GM21390 (cell line): ENCODE data around the gene CCT4.
"Not testable (repeated sequence)": the region's sequence is repeated elsewhere in the genome, so short reads cannot be mapped to it uniquely, and the experiment has no call there.

Experiments used
- ATAC-seq: cut with Tn5 transposase; IDR thresholded peaks from one replicate; pipeline ENCODE4 v1.9.1; 2021; ENCODE audit not compliant: unreplicated experiment

Gene CCT4

GRCh38 chr2:61888267-61889055 lies at the start of gene CCT4:
Gene CCT4 (minus strand): TSS chr2:61888656. CDS start chr2:61888507, 149 bp downstream.
- ATAC-seq, result peak; percentile 80

- ATAC-seq, result no peak
Measured at GRCh38 chr2:61937886-61938285, 49.4 kb upstream of the CCT4 start.

- ATAC-seq, result no peak
Measured at GRCh38 chr2:61937098-61937497, 48.6 kb upstream of the CCT4 start.

GRCh38 chr2:61928826-61929461 lies 40.5 kb upstream of the CCT4 start:
- no peak for ATAC-seq

GRCh38 chr2:61926531-61927477 lies 38.3 kb upstream of the CCT4 start:
- no peak for ATAC-seq

- no peak for ATAC-seq
Measured at GRCh38 chr2:61924895-61925663, 36.6 kb upstream of the CCT4 start.

- ATAC-seq, result no peak
Measured at GRCh38 chr2:61922714-61923113, 34.3 kb upstream of the CCT4 start.

- ATAC-seq, result no peak
Measured at GRCh38 chr2:61920548-61920947, 32.1 kb upstream of the CCT4 start.

- not testable (repeated sequence) for ATAC-seq
Measured at GRCh38 chr2:61914794-61915193, 26.3 kb upstream of the CCT4 start.

GRCh38 chr2:61911510-61911909 lies 23.1 kb upstream of the CCT4 start:
- ATAC-seq, result no peak

GRCh38 chr2:61910603-61911002 lies 22.1 kb upstream of the CCT4 start:
- ATAC-seq, result no peak

GRCh38 chr2:61909116-61909515 lies 20.7 kb upstream of the CCT4 start:
- ATAC-seq, result no peak

GRCh38 chr2:61906186-61906470 lies 17.7 kb upstream of the CCT4 start:
- ATAC-seq, result no peak

GRCh38 chr2:61905372-61906185 lies 17.1 kb upstream of the CCT4 start, which contains the start of gene COMMD1:
Gene COMMD1 (plus strand): TSS chr2:61905674. CDS start chr2:61905679, 5 bp downstream.
- peak; percentile 98 for ATAC-seq

- ATAC-seq, result no peak
Measured at GRCh38 chr2:61900281-61900680, 11.8 kb upstream of the CCT4 start.

- no peak for ATAC-seq
Measured at GRCh38 chr2:61898810-61899209, 10.4 kb upstream of the CCT4 start.

- no peak for ATAC-seq
Measured at GRCh38 chr2:61887717-61888266, 664 bp downstream of the CCT4 start.

GRCh38 chr2:61885896-61886603 lies 2.4 kb downstream of the CCT4 start:
- ATAC-seq, result no peak

GRCh38 chr2:61882850-61883249 lies 5.6 kb downstream of the CCT4 start:
- no peak for ATAC-seq
